GM18498 (cell line): ENCODE results near the gene RASAL1.
"Not testable (repeated sequence)": the region's sequence is repeated elsewhere in the genome, so short reads cannot be mapped to it uniquely, and the experiment has no call there.

Experiments used
- ATAC-seq: cut with Tn5 transposase; IDR thresholded peaks from one replicate; pipeline ENCODE4 v1.9.1; 2021; ENCODE audit warnings: mild to moderate bottlenecking, moderate library complexity; ENCODE audit not compliant: unreplicated experiment

Gene RASAL1

GRCh38 chr12:113142173-113142885 lies 6.8 kb upstream of the RASAL1 start:
- ATAC-seq: no peak

DNA sequence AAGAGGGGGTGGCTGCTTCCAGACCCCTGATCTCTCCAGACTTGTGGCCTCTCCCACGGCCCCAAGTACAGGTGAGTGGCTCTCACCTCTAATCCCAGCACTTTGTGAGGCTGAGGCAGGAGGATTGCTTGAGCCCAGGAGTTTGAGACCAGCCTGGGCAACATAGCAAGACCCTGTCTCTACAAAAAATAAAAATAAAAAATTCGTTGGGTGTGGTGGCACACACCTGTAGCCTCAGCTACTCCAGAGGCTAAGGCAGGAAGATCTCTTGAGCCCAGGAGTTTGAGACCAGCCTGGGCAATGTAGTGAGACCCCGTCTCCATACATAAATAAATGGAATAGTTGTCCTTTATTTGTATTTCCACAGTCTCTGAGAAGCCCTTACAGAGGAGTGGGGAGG lies 6.2 kb upstream of the RASAL1 start:
- ATAC-seq: not testable (repeated sequence)

GRCh38 chr12:113140706-113141105 lies 5.1 kb upstream of the RASAL1 start:
- no peak for ATAC-seq

DNA sequence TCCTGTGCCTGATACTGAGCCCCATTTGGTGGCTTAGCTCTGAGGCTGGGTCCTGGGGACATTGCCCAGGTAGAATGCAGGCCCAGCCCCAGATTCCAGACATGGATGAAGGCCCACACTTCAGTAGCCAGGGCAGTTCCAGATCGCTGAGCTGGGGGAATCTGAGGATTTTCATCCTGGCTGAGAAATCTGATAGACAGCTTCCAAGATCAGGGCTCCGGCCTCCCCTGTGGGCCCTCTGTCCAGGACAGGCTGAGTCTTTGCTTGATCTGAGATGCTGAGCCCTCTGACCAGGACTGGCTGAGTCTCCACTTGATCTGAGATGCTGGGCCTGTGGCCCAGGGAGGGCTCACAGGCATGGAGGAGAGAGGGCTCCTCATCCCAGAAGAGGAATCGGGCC lies 3.3 kb upstream of the RASAL1 start:
- no peak for ATAC-seq

GRCh38 chr12:113137861-113138783 lies 2.6 kb upstream of the RASAL1 start:
- no peak for ATAC-seq

GRCh38 chr12:113136990-113137511 lies 1.5 kb upstream of the RASAL1 start:
- ATAC-seq: no peak

DNA sequence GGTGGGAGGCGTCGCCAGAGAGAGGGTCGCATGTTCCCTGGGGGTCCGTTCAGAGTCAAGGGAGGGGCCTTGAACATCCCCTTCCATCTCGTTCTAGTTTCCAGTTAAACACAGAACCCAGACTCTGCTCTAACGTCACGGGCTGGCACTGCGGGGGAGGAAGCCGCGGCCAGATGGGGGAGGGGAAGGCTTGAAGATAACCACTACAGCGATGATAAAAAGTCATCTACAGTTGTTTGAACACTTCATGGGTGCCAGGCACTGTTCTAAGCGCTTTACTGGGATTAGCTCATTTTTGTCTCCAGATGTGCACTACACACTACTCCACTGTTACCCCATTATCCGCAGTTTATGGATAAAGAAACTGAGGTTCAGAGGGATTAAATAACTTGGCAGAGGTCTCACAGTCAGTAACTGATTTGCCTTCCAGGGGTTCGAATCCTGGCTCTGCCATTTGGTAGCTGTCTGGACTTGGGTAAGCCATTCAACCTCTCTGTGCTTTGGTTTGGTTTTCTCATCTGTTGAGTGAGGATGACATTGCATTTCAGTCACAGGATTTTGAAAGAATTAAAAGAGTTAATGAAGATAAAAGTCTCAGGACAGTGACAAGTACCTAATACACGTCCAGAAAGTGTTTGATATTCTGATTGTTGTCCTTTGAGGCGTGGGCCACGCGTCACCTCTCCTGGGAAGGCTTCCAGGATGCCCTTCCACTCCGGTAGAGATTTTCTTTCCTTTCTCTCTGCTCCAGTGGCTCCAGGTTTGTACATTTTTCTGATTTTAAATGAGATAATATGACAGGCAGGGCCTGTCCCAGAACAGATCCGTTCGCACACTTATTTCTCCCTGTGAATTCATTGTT lies 798 bp upstream of the RASAL1 start:
- ATAC-seq: no peak

DNA sequence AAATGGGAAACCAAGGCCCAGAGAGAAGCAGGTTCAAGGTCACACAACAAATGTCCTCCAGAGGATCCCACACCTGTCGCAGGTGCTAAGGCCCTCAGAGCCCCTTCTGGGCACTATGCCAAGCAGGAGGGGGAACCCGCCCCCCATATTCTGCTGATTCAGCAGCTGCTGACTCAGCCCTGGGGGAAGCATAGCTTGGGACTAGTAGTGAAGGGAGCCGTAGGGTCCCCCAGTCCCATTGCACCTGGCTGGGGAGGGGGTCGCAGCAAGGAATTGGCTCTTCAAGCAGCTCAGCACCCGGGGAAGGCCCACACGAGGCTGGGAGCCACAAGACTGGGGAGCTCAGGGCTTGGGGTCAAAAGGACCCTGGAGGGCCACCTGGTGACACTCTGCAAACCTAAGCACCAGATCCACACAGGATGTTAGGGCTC lies 1.0 kb downstream of the RASAL1 start:
- no peak for ATAC-seq

DNA sequence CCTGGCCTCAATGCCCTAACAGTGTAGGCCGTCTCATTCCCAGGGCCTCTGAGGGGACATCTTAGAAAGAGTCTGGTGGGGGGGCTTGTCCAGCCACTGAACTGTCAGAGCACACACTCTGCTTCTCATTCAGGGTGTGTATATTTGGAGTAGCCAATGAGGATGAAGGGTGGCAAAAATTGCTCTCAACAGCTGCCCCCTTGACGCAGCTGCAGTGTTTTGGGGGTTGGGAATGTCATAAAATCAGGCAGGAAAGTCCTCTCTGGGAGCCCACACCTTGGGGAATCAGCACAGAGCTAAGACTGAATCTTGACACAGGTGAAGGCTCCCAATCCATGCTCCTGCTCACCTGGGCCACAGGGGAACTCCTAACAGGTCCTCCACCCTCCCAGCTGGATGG lies 1.5 kb downstream of the RASAL1 start:
- no peak for ATAC-seq

DNA sequence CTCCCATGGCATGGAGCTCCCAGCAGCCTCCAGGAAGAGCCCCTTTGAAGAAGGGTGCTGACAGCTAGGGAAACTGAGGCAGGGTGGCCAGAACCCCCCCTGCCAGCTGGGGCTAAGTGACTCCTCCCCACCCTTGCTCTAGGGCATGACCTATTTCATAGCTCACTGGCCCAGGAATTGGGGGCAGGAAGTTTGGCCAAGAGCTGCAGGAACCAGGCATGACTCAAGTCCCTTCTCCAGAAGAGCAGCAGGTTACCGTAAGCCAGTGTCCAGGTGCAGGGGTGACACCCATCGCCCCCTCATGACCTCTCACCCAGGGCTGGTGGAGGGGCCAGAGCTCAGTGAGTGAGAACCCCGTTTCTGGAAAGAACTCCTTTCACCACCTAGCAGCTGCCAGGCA lies 1.9 kb downstream of the RASAL1 start:
- no peak for ATAC-seq

- no peak for ATAC-seq
These were observed 2.5 kb downstream of the RASAL1 start for GRCh38 chr12:113133036-113133435.

GRCh38 chr12:113131556-113131955 lies 4.0 kb downstream of the RASAL1 start:
- ATAC-seq: no peak

GRCh38 chr12:113130457-113131135 lies 5.0 kb downstream of the RASAL1 start:
- ATAC-seq: no peak

GRCh38 chr12:113129664-113130456 lies 5.7 kb downstream of the RASAL1 start:
- ATAC-seq: no peak

DNA sequence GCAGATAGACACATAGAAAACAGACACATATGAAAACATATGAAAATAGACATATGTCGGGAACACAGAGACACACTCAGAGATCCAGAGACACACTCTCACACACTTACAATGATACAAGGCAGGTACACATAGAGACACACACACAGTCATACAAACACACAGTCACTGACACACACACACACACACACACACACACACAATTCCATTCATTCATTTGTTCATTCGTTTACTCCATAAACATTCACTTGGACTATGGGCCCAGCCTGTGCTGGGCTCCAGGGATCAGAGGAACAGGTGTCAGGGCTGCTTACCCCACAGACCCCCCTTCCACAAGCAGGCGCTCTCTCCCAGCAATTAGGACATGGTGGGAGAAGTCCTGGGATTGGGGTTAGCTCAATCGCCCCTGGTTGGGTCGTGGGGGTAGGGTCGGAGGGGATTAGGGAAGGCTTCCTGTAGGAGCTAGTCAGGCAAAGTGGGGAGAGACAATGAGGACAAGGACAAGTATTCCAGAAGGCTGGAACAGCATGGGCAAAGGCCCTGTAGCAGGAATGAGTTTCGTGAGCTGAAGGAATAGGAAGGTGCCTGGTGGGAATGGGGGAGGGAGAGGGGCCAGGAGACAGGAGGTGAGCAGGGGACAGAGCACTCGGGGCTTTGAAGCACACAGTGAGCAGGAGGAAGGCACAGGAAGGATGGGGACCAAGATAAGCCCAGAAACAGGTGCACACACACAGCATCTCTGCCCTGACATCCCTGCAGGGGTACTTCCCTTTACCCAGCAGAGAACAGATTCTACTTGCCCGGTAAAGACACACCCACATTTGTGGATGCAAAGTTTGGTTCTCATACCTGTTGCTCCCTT lies 6.5 kb downstream of the RASAL1 start:
- ATAC-seq: no peak

DNA sequence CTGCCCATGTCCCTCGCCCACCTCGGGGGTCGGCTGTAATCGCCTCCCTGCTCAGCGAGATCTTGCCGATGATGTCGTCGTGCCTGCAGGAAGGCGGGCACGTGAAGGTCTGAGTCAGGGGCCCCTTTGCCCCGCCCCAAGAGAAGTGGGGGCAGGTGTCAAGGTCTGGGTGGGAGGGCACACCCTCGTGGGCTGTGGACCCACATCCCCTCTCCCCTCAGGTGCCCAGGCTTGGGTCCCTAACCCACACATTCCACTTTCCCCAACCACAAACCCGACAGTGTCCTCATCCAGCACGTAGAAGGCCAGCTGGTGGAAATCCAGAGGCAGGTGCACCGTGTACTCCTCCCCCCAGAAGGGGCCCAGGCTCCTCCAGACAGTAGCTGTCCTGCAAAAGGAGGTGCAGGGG lies 7.8 kb downstream of the RASAL1 start:
- no peak for ATAC-seq

GRCh38 chr12:113120670-113121370 lies 14.7 kb downstream of the RASAL1 start:
- ATAC-seq: no peak
